BE2C (cell line): ENCODE data around the gene AFP.

Experiments
- DNase-seq: peaks from one replicate; pipeline ENCODE4 v3.0.0-alpha.2; 2020
- H3K27me3 ChIP-seq: fragments of 250-450 bp; sonication (Bioruptor Pico); 2 replicates; pipeline ENCODE4 v1.5.1; 2020; ENCODE audit warnings: mild to moderate bottlenecking
- H3K36me3 ChIP-seq: fragments of 250-450 bp; sonication (Bioruptor Pico); 2 replicates; pipeline ENCODE4 v1.5.1; 2020; ENCODE audit warnings: mild to moderate bottlenecking
- H3K4me1 ChIP-seq: fragments of 250-450 bp; sonication (Bioruptor Pico); 2 replicates; pipeline ENCODE4 v1.5.1; 2020
- H3K4me3 ChIP-seq: 2 replicates; pipeline ENCODE4 v1.5.1; 2011; ENCODE audit warnings: low read depth, low read length
- H3K9me3 ChIP-seq: fragments of 250-450 bp; sonication (Bioruptor Pico); 2 replicates; pipeline ENCODE4 v1.5.1; 2020
- CTCF ChIP-seq: IDR thresholded peaks from 2 replicates; pipeline ENCODE4 v1.5.1; 2012; ENCODE audit warnings: mild to moderate bottlenecking, low read depth, low read length

The AFP gene

GRCh38 chr4:73417973-73418372 is 18.0 kb upstream of the AFP start:
- Histone ChIP-seq H3K4me3 (no peak overlapping the region), H3K27me3 (no peaks in the 10 kb centered on the region), H3K36me3 (no peaks in the 10 kb centered on the region), H3K4me1 (no peaks in the 10 kb centered on the region), H3K9me3 (no peaks in the 10 kb centered on the region)
- no peak for TF ChIP-seq CTCF
- DNase-seq = no peak

- Histone ChIP-seq H3K4me1 (no peaks in the 10 kb centered on the region), H3K4me3 (no peak overlapping the region), H3K27me3 (no peaks in the 10 kb centered on the region), H3K9me3 (no peaks in the 10 kb centered on the region), H3K36me3 (no peaks in the 10 kb centered on the region)
- TF ChIP-seq CTCF = no peak
- DNase-seq = no peak
Measured at GRCh38 chr4:73418677-73419076, 17.3 kb upstream of the AFP start.

GRCh38 chr4:73419106-73420038 is 16.6 kb upstream of the AFP start:
- no peak for TF ChIP-seq CTCF
- Histone ChIP-seq H3K4me1 (no peaks in the 10 kb centered on the region), H3K27me3 (no peaks in the 10 kb centered on the region), H3K9me3 (no peaks in the 10 kb centered on the region), H3K36me3 (no peaks in the 10 kb centered on the region), H3K4me3 (no peak overlapping the region)
- no peak for DNase-seq

GRCh38 chr4:73420615-73421014 is 15.4 kb upstream of the AFP start:
- H3K27me3 ChIP-seq = no peaks in the 10 kb centered on the region
- no peak overlapping the region for H3K4me3 ChIP-seq
- no peak for TF ChIP-seq CTCF
- H3K4me1 ChIP-seq = no peaks in the 10 kb centered on the region
- DNase-seq = no peak
- no peaks in the 10 kb centered on the region for H3K36me3 ChIP-seq
- no peaks in the 10 kb centered on the region for H3K9me3 ChIP-seq

GRCh38 chr4:73421708-73422457 is 14.1 kb upstream of the AFP start:
- Histone ChIP-seq H3K27me3 (no peaks in the 10 kb centered on the region), H3K36me3 (no peaks in the 10 kb centered on the region), H3K4me3 (no peak overlapping the region), H3K9me3 (no peaks in the 10 kb centered on the region), H3K4me1 (no peaks in the 10 kb centered on the region)
- no peak for DNase-seq
- TF ChIP-seq CTCF = no peak

- TF ChIP-seq CTCF = no peak
- H3K4me1 ChIP-seq = no peaks in the 10 kb centered on the region
- no peaks in the 10 kb centered on the region for H3K36me3 ChIP-seq
- H3K9me3 ChIP-seq = no peaks in the 10 kb centered on the region
- H3K4me3 ChIP-seq = no peak overlapping the region
- no peak for DNase-seq
- H3K27me3 ChIP-seq = no peaks in the 10 kb centered on the region
Measured at GRCh38 chr4:73422458-73422752, 13.6 kb upstream of the AFP start.
